Epithelial cell of esophagus (primary cell): ENCODE results near the gene PGBD5.

Experiments
- DNase-seq: peaks from one replicate; pipeline ENCODE4 v3.0.0; 2010; ENCODE audit warnings: low read depth
- H3K4me3 ChIP-seq: 2 replicates; pipeline ENCODE4 v1.5.1; 2011; ENCODE audit warnings: mild to moderate bottlenecking, low read length, control low read depth
- CTCF ChIP-seq: IDR thresholded peaks from 2 replicates; pipeline ENCODE4 v1.5.1; 2011; ENCODE audit warnings: low read depth, mild to moderate bottlenecking, low read length, control low read depth, inconsistent platforms; ENCODE audit not compliant: insufficient read depth; ENCODE audit errors: missing control alignments

PGBD5 gene

GRCh38 chr1:230342699-230343098 is 83.4 kb downstream of the PGBD5 start:
- H3K4me3 ChIP-seq, result no peak overlapping the region
- DNase-seq, result no peak
- TF ChIP-seq CTCF, result no peak

- DNase-seq, result no peak
- no peak for TF ChIP-seq CTCF
- H3K4me3 ChIP-seq, result no peak overlapping the region
Observed at GRCh38 chr1:230342019-230342418, 84.1 kb downstream of the PGBD5 start.

GRCh38 chr1:230341162-230341546 is 85.0 kb downstream of the PGBD5 start:
- TF ChIP-seq CTCF, result no peak
- DNase-seq, result no peak
- H3K4me3 ChIP-seq, result no peak overlapping the region

GRCh38 chr1:230340526-230341161 is 85.5 kb downstream of the PGBD5 start:
- DNase-seq, result no peak
- no peak for TF ChIP-seq CTCF

GRCh38 chr1:230339033-230339432 is 87.1 kb downstream of the PGBD5 start:
- TF ChIP-seq CTCF, result no peak
- no peak for DNase-seq
- no peak overlapping the region for H3K4me3 ChIP-seq

More at GRCh38 chr1:230340526-230341161, 85.5 kb downstream of the PGBD5 start:
- no peak overlapping the region for H3K4me3 ChIP-seq

- TF ChIP-seq CTCF, result no peak
- H3K4me3 ChIP-seq, result no peak overlapping the region
Observed at GRCh38 chr1:230337266-230337665, 88.9 kb downstream of the PGBD5 start.

GRCh38 chr1:230335861-230336522 is 90.1 kb downstream of the PGBD5 start:
- DNase-seq, result no peak
- no peak for TF ChIP-seq CTCF
- H3K4me3 ChIP-seq, result no peak overlapping the region

More at GRCh38 chr1:230337266-230337665, 88.9 kb downstream of the PGBD5 start:
- DNase-seq, result no peak
